ENCODE data around the gene DYNAP.

GRCh38 chr18:54616220-54616848 is 25.3 kb downstream of the DYNAP start:
- TF ChIP-seq TAF1 (IDR thresholded peaks at IDR 0.05; ENCODE audit: low read depth) (no peak), EP300 (IDR thresholded peaks at IDR 0.05; ENCODE audit: borderline replicate concordance) (no peak), EGR1 (IDR thresholded peaks at IDR 0.05) (no peak), NFIC (IDR thresholded peaks at IDR 0.05) (no peak), ZBTB7A (IDR thresholded peaks at IDR 0.05; ENCODE audit: low read depth) (no peak), CEBPB (IDR thresholded peaks at IDR 0.05) (no peak), USF1 (IDR thresholded peaks at IDR 0.05) (no peak), MAX (IDR thresholded peaks at IDR 0.05) (no peak), TEAD4 (IDR thresholded peaks at IDR 0.05) (no peak), CREB1 (IDR thresholded peaks at IDR 0.05; ENCODE audit: low read depth) (no peak), YY1 (IDR thresholded peaks at IDR 0.05; ENCODE audit: low read depth) (no peak), FOXM1 (IDR thresholded peaks at IDR 0.05; ENCODE audit: borderline replicate concordance, low read depth) (no peak), RAD21 (IDR thresholded peaks at IDR 0.05; ENCODE audit: low read depth) (no peak), REST (IDR thresholded peaks at IDR 0.05; ENCODE audit: low read depth) (no peak)
